CD1c-positive myeloid dendritic cell (primary cell): ENCODE measurements around the gene CHST8.

Experiments used
- DNase-seq: peaks from one replicate; pipeline ENCODE4 v3.0.0-alpha.2; 2016; ENCODE audit errors: extremely low spot score

The CHST8 gene

GRCh38 chr19:33736158-33736557, 114.4 kb downstream of the CHST8 start:
- no peak for DNase-seq

GRCh38 chr19:33736787-33737186, 115.0 kb downstream of the CHST8 start:
- no peak for DNase-seq

GRCh38 chr19:33737681-33738371, 116.1 kb downstream of the CHST8 start:
- no peak for DNase-seq

- peak; percentile 12 for DNase-seq
Measured at GRCh38 chr19:33740811-33741396, 119.2 kb downstream of the CHST8 start.

GRCh38 chr19:33745297-33745696, 123.5 kb downstream of the CHST8 start:
- DNase-seq, result no peak

DNA sequence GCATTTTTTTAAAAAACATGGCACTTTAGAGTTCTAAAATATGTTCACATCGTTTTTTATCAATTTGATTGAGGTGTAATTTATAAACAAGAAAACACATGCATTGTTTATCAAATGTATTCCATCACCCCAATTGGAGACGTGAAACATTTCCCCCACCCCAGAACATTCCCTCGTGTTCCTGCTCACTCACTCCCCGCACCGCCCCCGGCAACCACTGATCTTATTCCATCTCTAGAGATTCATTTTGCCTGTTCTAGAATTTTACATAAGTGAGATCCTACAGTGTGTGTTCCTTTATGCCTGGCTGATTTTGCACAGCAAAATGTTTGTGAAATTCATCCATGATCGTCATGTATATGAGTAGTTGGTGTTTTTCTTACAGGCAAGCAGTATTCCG, 124.4 kb downstream of the CHST8 start:
- DNase-seq, result no peak

- no peak for DNase-seq
Measured at GRCh38 chr19:33747273-33747672, 125.5 kb downstream of the CHST8 start.

- no peak for DNase-seq
Measured at GRCh38 chr19:33748231-33748630, 126.5 kb downstream of the CHST8 start.

DNA sequence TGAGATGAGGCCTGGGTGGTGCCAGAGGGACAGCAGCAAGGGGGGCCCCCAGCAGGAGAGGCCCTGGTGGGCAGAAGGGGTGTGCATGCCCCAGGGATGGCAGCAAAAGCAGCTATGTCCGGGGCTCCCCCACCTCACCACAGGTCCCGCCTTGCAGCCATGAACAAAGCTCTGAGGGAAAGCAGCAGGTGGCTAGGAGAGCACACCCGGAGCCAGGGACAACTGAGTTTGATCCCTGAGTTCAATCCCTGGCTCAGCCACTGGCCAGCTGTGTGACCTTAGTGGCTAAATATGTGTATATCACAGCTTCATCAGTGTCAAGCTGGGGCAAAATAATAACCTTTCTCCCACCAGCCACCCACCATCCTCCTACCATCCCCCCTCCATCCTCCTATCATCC, 127.3 kb downstream of the CHST8 start:
- no peak for DNase-seq

GRCh38 chr19:33749619-33750175, 127.9 kb downstream of the CHST8 start:
- no peak for DNase-seq

DNA sequence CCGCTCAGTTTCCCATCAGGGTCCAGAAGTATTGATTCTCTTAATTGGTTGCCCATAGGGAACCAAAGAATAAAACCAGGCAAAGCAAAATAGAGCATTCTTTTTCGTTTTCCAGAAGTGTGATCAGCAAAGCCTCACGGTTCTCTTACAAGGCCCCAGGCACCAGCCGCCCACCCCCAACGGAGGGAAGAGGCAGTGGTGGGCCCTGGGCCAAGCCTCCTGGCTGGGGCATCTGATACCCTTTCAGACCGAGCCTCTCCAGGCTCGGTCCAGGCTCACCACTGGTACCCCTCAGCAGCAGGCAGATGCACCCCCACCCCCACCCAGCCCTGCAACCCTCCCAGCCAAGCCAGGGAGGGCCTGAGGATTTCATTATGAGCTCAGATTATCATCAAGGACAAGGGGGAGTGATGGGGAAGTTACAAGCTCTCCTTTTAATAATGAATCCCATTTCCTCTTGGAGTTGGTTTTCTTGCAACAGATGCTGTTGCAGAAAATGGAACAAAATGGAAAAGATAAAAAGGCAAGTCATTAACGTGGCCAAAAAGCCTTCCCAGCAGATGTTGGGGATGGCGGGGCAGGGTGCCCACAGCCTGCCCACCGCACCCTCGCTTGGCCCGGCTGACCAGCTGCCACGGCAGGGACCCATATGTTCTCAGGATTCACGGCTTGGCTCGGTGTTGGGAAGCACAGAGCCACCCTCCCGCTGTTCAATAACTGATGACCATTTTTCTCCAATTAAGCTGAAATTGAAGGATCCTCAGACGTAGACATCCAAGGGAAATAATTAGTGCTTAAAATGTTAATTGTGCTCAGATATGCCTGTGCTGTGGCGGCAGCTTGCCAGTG, 129.1 kb downstream of the CHST8 start:
- DNase-seq, result no peak

- DNase-seq, result no peak
Measured at GRCh38 chr19:33751436-33751770, 129.7 kb downstream of the CHST8 start.

DNA sequence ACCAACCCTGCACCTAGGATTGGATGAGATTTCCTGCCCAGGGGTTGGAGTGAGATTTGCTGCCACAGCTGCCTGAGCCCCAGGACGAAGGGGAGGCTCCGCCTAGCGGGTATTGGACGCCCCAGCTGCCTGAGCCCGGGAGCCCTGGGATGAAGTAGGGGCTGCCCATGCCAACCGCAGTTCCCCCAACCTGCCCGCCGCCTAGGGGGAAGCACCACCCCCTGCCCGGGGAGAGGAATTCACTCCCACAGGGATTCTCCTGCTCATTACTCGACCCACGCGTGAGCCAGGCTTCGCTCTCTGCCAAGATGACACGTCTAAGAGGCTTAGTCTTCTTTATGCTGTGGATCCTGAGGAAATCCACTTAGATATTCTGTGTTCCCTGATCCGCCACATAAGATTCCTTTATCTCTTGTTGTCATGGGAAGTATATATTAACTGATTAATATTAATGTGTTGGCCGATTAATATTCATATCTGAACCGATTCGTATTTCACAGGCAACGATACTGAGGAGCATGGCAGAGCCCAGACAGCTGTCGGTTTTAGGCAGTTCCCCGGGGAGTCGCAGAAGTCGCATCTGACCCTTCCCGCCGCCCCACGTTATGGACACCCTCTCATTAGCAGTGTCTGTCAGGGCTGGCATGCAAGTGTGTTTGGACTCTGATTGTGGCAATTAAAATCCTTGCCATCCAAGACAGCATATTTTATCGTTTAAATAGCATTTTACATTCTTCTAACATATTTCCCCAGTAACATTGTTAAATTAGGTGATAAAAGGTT, 130.5 kb downstream of the CHST8 start:
- no peak for DNase-seq

DNA sequence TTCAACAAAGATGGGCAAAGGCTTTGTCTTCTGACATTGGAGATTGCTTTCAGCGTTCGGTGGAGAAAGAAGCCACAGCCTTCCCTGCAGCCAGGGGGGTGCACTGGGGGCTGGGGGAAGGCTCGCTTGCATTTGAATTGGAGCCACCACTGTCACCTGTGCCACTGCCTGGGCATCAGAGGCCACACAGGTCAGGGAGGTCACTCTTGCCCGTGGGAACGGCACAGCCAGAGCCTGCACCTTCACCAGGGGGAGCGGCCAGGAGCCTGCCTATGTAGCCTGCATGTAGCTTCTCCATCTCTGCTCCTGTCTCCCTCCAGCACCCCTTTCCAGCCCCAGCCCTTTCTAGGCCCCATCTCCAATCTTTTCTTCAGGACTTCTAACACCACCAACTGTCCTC, 131.2 kb downstream of the CHST8 start:
- no peak for DNase-seq

GRCh38 chr19:33754361-33754760, 132.6 kb downstream of the CHST8 start:
- DNase-seq, result no peak

DNA sequence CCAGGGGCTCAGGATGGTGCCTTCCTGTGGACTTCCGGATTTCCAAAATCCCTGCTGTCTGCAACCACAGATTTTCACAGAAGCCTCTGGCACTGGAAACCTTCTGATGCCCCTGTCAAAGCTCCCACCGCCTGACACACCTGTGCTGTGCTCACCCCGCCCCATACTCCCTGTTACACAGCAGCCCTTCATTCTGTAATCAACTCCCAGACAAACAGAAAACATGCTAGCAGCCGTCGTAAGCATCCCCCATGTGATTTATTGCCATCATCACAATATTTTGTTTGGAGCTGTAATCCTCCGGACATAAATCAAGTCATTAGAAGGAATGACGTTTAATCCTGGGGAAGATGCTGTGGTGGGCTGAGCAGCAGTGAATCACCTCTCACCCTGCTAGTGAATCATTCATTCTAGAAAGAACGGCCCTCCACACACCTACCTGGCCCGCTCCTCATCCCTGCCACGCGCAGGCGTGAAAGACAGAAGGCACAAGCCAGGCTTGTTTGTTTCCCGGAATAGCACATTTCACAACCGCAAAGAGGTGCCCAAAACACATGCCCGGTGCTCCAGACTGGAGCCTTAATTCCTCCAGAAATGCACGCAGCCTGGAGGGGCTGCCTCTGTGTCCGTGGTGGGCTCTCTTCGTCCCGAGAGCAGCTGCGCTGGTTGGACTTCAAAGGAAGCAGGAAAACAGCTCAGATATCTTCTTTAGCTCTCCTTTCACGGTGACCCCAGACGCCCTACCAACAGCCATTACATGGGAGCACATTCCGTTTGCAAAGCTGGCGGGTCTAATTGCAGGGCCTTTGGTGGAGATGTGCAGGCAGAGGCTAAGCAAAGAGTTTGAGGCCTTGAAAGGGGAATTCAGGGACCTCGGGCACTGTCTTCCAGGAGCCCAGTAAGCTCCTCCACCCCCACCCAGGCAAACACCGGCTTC, 133.6 kb downstream of the CHST8 start:
- no peak for DNase-seq

DNA sequence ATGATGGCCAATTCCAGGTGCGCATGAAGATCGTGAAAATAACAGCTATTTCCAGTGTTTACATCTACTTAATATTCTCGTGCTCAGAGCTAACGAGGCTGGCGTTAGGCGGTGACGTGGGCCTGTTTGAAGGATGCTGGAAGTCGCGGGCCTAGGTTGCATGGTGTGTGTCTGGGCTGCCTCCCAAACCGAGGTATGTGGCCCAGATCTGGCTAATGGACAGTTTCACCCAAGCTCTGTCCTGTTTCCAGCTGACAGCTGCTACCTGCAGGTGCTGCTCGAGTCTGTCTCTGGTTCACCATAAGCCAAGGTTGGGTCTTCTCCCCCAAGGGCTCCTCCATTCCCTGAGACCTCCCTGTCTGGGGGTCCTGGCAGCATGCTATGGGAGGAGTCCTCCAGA, 134.4 kb downstream of the CHST8 start:
- DNase-seq, result no peak

DNA sequence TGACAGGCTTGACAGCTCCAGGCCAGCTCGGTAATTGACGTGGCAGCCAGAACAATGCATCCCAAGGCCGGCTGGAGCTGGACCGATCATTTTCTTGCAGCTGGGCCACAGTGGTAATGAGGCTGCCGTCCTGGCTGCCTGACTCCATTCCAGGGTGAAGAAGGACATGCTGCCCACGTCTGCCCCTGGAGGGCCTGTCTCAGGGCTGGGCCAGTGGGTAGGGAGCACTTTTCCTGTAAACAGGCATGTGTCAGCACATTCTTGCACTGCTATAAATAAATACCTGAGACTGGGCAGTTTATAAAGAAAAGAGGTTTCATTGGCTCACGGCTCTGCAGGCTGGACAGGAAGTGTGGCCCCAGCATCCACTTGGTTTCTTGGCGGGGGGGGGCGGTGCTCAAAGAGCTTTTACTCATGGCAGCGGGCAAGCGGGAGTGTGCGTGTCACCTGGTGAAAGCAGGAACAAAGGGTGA, 136.8 kb downstream of the CHST8 start:
- no peak for DNase-seq

- no peak for DNase-seq
Measured at GRCh38 chr19:33759356-33759755, 137.6 kb downstream of the CHST8 start.

- no peak for DNase-seq
Measured at GRCh38 chr19:33763633-33764371, 142.0 kb downstream of the CHST8 start.
